HG02885 (cell line): ENCODE measurements around the gene SELENOH.

Experiments used
- ATAC-seq: cut with Tn5 transposase; IDR thresholded peaks from one replicate; pipeline ENCODE4 v1.9.1; 2021; ENCODE audit warnings: mild to moderate bottlenecking; ENCODE audit not compliant: unreplicated experiment, poor library complexity

Gene SELENOH

DNA sequence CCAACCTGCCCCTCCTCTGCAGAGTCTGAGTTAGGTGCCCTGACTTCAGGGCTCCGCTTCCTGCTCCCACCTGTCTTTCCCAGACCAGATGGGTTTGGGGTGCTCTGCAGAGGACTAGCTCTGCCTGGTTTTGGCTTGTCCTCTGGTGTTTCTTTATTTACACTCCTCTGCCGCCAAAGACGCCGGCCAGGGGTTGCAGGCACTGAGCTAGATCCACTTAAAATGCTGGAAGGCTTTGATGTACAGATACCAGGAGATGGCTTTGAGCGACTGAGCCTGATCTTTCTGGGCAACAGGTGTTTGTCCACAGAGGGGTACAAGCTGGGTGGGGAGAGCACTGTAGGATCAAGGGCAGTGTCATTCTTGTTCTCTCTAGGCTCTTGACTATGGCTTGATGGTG, 3.9 kb downstream of the SELENOH start:
- no peak for ATAC-seq

DNA sequence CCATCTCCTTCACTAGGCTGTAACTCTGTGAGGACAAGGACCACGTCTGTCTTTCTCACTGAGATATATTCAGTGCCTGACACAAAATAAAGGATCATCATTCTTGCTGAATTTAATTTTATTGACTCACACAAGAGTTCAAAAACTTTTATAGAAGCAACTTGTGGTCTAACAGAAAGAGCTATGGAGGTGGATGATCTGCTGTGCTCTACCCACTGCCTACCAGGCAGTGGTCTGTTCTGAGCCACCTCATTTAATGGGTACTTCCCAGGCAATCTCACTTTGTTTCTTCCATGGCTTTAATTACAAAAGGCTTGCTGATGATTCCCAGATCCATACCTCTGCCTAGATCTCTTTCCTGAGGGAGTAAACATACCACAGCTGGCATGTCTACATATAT, 5.6 kb downstream of the SELENOH start:
- no peak for ATAC-seq

DNA sequence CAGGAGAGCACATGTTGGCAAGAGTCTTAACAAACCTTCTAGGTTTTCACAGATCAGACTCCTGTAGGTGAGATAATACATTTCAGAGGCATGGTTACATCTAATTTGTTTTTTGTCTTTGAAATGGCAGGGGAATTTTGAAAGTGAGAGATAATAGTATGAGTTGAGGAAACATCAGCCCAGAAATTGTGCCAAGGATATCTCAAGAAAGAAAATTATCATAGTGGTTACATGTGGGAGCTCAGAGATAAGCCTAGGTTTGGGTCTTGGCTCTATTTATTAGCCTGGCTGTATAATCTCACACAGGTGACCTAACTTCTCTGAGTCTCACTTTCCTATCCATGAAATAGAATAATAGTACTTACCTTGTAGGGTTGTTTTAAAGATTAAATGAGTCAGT, 9.9 kb downstream of the SELENOH start:
- no peak for ATAC-seq

GRCh38 chr11:57751676-57752253, 10.5 kb downstream of the SELENOH start, which contains the start of gene BTBD18:
Gene BTBD18 (minus strand): TSS chr11:57751819. CDS start chr11:57751188, 631 bp downstream.
- peak; percentile 65 for ATAC-seq

DNA sequence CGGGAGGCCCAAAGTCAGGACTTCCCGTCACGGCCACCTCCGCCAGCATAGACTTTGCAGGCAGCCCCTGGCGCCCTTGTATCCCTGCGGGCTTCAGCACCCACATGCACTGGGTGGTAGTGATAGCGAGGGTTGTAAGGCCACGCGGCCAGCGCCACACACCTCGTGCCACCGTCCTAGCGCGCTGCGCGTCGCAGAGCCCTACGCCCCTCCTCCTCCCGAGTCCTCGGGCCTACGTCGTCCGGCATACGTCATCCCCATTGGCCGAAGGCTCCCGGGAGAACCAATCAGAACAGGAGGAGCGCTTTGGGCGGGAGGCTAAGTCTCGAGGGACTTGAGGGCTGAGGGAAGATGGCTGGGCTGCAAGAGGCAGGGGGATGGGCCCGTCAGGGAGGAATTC, 11.7 kb downstream of the SELENOH start:
- ATAC-seq: no peak

DNA sequence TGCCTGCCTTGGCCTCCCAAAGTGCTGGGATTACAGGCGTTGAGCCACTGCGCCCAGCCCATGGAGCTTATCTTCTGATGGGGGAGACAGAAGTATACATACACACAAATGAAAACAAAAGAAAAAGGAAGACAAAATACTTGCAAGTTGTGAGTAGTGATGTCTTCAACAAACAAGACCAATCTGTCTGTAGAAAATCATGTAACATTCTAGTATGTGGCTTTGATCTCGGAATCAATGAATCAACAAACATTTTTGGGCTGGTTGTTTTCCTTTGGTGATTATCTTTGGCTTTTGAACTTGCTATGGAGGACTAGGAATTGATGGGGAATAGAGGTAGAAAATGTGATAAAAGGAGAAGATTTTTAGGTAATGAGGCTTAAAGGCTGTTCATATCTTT, 16.9 kb downstream of the SELENOH start:
- no peak for ATAC-seq

- peak; percentile 87 for ATAC-seq
These were observed 20.3 kb downstream of the SELENOH start, which contains the start of gene CTNND1 for GRCh38 chr11:57761301-57762234. Gene CTNND1 (plus strand): TSS chr11:57761802. CDS start chr11:57791479, 29,677 bp downstream.

DNA sequence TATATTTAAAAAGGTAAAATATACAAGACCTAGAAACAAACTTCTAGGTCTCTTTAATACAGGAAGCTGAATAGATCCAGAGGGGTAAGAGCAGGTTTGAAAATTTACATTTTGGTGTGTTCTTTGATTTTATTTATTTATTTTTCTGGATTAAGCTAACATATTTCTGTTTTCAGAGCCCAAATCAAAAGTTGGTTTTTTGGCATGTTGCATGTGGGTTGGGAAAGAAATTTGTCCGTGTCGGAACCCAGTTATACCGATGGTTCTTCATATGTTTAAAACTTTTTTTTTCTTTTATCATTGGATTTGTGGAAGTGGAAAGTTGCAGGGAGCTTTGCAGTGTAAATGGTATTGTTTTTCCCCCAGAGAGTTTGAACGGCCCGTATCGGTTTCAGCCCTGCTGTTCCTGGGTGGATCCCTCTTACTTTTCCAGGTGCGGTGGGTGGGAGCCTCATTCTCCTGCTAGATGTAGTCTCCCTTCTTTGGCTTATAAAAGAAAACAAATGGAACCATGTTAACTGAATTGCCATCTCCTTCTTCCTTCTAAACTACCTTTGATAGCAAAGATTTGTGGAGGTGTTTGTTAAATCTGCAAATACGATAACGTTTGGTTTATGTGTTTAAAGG, 21.1 kb downstream of the SELENOH start:
- no peak for ATAC-seq

GRCh38 chr11:57763568-57763967, 22.3 kb downstream of the SELENOH start:
- ATAC-seq: no peak

GRCh38 chr11:57764021-57764420, 22.7 kb downstream of the SELENOH start:
- no peak for ATAC-seq

DNA sequence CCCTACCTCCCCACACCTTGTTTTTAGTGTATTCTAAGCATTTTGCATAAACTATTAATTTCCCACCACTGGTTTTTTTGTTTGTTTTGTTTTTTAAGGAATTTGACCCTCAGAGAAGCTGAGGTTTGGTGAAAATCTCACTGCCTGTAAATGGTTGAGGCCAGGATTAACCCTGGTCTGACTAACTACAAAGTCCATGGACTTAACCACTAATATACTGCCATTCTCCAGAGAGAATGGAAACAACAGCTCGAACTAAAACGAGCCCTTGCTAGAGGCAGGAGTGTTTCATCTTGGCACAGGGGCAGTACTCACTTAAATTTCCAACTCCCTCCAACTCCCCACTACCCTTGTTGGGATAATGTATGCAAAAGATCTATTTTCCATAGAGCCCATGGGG, 23.3 kb downstream of the SELENOH start:
- ATAC-seq: no peak

DNA sequence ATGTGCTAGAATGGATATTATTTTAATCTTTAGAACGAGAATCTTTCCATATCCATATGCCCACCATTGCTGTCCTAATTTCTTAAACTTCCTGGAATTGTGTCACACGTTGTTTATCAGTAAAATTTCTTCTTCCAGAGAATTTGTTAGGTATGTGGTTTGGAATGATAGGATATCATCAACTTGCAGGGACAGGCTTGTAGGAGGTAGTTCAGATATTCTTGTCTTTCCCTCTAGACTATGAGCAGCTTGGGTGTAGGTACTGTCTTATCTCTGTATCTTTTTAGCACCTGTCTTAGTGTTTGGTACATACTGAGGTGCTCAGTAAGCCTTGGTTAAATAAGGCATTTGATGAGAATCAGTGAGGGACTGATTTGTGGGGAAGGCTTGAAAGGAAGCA, 23.7 kb downstream of the SELENOH start:
- no peak for ATAC-seq

DNA sequence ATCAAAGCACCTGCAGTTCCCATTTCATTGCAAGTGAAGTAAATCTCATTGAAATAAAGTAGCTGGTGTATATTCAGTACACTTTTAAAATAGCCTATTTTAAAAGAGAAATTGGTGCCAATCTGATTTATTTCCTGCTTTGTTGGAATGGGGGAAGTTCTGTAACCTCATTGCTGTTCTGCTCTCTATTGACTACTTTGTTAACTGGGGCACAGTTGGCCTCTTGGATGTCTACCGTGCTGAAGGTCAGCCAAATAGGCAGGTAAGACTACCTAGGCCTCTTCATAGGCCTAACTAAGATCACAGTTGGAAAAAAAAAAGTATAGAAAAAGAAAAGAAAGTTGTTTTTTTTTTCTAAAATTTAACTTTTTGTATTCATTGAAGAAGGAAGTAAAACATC, 29.5 kb downstream of the SELENOH start:
- ATAC-seq: no peak

- no peak for ATAC-seq
These were observed 30.1 kb downstream of the SELENOH start for GRCh38 chr11:57771365-57771764.

GRCh38 chr11:57772562-57772961, 31.3 kb downstream of the SELENOH start:
- ATAC-seq: no peak

GRCh38 chr11:57773026-57773598, 31.8 kb downstream of the SELENOH start:
- no peak for ATAC-seq

- no peak for ATAC-seq
These were observed 34.2 kb downstream of the SELENOH start for GRCh38 chr11:57775491-57775890.

- no peak for ATAC-seq
These were observed 34.8 kb downstream of the SELENOH start for GRCh38 chr11:57776031-57776521.

DNA sequence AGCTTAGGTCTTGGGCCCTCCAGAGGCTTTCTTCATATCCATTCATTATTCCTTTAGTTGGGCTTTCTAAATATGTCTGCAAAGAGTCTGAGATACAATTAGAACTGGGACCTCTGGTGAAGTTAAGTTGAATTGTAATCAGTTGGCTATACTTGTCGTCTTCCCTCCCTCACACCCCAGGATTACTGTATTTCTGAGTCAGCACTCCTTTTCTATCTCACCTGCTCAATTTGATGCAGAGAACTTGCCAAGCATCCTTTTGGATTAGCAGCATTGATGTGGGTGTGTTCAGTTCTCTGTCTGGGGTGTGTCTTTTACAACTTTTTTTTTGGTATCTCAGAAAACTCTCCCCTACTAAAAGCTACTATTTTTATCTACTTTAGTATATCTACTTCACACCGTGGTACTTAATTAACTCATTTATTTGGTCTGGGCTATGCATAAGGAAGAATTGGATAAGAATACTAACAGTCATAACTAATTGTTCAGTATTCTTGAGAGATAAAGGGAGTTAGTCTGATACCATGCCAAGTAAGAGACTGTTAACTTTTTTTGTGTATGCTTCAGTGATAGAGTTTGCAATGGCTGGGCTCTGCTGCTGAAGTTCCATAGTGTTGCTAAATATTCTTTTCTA, 35.4 kb downstream of the SELENOH start:
- no peak for ATAC-seq

GRCh38 chr11:57777969-57778317, 36.7 kb downstream of the SELENOH start:
- ATAC-seq: no peak
